HG03159 (cell line): ENCODE measurements around the gene PIK3C2G.
"Not testable (repeated sequence)": the region's sequence is repeated elsewhere in the genome, so short reads cannot be mapped to it uniquely, and the experiment has no call there.

ENCODE experiments used
- ATAC-seq: cut with Tn5 transposase; IDR thresholded peaks from one replicate; pipeline ENCODE4 v1.9.1; 2021; ENCODE audit warnings: mild to moderate bottlenecking, moderate library complexity; ENCODE audit not compliant: unreplicated experiment

The PIK3C2G gene

DNA sequence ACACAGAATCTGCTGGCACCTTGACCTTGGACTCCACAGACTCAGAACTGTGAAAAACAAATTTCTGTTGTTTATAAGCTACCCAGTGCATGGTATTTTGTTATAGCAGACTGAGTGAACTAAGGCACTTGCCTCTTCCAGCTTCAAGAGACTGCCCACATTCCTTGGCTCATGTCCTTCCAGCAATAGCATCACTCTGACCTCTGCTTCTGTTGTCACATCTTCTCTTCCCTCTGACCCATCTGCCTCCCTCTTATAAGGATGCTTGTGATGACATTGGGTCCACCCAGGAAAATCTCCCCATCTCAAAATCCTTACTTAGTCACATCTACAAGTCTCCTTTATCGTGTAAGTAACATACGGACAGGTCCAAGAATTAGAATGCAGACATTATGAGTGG, 200.4 kb downstream of the PIK3C2G start:
- ATAC-seq, result no peak

DNA sequence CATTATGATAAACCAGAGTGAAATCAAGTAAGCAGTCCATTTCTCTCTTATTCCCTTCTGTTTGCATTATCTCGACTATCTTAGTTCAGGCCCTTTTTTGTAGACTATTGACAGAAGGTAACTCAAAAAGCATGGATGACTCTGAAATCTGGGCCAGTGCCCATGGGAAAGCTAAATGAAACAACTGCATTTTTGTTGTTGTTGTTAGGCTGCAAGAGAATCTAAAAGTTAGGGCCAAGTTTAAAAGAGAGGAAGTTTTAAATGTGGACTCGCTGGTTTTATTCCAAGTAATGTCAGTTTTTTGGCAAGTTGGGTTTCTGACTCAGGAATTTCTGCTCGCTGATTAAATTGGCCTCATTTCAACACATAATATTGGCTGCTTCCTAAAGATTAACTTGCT, 201.1 kb downstream of the PIK3C2G start:
- ATAC-seq, result no peak

GRCh38 chr12:18467620-18468245, 206.4 kb downstream of the PIK3C2G start:
- ATAC-seq, result no peak

DNA sequence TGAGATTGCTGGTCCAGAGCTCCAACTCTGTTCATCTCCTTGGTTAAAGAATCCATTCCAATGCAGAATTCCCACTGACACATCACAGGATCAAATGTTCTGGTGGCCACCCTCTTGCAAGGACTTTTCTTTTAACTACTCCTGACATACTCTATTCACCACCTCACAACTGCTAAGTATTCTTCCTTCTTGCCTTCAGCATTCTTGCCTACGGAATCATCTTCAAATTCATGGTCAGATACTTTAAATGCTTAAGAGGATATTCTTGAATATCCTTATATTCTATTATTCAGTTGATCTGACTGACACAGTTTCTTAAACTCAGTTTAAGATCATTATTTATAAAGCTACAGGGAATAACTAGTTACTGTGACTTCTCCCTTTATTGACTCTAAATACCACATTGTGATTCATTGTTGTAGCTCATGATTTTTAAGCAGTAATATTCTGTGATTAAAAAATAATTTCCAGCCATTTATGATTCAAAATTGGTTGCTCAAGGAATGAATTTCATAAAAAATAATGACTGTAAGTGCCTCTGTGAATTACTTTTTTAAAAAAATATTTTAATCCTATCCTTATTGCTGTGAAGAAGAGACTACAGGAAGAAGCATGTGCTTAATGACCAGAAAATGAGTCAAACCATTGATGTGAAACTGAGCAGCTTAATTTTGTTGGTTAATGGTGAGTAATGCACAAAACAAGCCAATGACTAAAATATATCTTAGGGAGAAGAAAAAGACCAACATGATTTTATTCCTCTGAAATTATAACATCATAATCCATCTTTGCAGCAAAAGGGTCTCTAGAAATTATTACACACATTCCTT, 207.1 kb downstream of the PIK3C2G start:
- ATAC-seq, result no peak

DNA sequence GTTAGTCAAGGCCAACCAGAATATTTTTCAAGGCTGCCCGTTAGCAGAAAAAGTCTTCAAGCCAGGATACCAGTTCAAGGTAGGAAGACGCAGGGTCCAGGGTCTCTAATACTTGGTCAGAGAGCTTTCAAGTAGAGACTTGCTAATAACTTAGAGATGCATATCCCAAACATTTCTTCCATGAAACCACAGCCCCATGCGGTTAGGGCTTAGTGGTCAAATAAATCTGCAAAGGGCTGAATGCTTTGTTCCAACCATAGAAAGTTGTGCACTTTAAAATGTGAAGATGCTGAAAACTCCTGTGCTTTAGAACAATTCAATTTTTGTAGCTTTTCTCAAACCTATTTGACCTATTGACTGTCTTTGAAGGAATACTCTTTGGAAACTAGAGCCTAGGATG, 208.9 kb downstream of the PIK3C2G start:
- ATAC-seq, result no peak

DNA sequence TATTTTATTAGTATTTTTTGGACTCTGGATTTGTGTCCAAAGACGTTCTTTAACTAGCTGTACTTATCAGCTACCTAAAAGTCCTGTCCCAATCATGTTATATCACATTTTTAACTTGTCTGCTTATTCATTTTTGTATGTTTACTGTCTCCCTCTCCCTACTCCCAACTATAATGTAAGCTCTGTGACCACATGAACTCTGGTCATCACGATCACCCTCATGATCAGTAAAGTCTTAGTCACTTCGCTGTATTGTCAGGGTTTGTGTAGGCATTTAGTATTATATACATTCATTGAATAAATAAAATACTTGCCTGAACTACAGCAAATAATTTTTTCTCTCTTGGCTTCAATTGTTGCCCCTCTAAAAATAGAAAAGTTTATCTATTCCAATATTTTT, 211.0 kb downstream of the PIK3C2G start:
- ATAC-seq, result no peak

DNA sequence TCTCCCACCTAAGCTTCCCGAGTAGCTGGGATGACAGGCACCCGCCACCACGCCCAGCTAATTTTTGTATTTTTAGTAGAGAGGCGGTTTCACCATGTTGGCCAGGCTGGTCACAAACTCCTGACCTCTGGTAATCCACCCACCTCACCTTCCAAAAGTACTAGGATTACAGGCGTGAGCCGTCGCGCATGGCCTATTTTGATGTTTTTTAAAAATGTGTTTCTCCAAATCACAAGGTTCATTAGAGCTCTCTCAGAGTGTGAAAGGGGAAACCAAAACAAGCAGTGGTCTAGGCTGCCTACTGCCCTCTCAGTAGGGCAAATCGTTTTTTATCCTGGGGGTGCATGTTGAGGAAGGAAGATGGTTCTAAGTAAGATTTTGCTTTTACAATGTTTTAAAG, 211.5 kb downstream of the PIK3C2G start:
- ATAC-seq, result no peak

- ATAC-seq, result no peak
Measured at GRCh38 chr12:18476861-18477260, 215.5 kb downstream of the PIK3C2G start.

DNA sequence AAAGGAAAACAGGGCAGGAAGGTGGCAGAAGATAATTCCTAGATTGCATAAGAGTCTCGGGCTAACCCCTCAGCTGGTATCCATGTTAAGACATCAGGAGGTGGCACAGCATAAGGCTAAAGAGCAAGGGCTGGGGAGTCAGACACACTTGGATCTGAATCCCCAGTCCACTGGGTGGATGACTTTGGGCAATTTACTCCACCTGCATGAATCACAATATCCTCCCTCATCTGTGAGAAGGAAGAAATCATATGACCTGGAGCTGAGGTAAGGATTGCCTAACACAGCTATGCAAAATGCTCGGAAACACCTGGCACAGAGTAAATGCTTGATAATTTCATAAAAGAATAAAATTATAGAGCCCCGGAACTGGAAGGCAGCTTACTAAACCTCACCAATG, 217.9 kb downstream of the PIK3C2G start:
- no peak for ATAC-seq

- no peak for ATAC-seq
Measured at GRCh38 chr12:18482601-18483120, 221.3 kb downstream of the PIK3C2G start.

GRCh38 chr12:18483698-18484325, 222.5 kb downstream of the PIK3C2G start:
- no peak for ATAC-seq

GRCh38 chr12:18486036-18486435, 224.7 kb downstream of the PIK3C2G start:
- no peak for ATAC-seq

GRCh38 chr12:18487509-18487908, 226.2 kb downstream of the PIK3C2G start:
- no peak for ATAC-seq

- ATAC-seq, result no peak
Measured at GRCh38 chr12:18492372-18493025, 231.2 kb downstream of the PIK3C2G start.

GRCh38 chr12:18496156-18496555, 234.8 kb downstream of the PIK3C2G start:
- no peak for ATAC-seq

DNA sequence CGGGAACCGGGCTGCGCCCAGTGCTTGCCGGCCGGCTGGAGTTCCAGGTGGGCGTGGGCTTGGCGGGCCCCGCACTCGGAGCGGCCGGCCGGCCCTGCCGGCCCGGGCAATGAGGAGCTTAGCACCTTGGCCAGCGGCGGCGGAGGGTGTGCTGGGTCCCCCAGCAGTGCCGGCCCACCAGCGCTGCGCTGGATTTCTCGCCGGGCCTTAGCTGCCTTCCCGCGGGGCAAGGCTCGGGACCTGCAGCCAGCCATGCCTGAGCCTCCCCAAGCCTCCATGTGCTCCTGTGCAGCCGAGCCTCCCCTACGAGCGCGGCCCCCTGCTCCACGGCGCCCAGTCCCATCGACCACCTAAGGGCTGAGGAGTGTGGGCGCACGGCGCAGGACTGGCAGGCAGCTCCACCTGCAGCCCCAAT, 238.8 kb downstream of the PIK3C2G start:
- ATAC-seq, result not testable (repeated sequence)

DNA sequence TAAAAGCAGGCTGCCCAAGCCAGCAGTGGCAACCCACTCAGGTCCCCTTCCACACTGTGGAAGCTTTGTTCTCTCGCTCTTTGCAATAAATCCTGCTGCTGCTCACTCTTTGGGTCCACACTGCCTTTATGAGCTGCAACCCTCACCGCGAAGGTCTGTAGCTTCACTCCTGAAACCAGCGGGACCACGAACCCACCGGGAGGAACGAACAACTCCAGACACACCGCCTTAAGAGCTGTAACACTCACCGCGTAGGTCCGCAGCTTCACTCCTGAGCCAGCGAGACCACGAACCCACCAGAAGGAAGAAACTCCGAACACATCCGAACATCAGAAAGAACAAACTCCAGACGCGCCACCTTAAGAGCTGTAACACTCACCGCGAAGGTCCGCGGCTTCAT, 239.4 kb downstream of the PIK3C2G start:
- not testable (repeated sequence) for ATAC-seq

GRCh38 chr12:18502422-18502968, 241.2 kb downstream of the PIK3C2G start:
- no peak for ATAC-seq

DNA sequence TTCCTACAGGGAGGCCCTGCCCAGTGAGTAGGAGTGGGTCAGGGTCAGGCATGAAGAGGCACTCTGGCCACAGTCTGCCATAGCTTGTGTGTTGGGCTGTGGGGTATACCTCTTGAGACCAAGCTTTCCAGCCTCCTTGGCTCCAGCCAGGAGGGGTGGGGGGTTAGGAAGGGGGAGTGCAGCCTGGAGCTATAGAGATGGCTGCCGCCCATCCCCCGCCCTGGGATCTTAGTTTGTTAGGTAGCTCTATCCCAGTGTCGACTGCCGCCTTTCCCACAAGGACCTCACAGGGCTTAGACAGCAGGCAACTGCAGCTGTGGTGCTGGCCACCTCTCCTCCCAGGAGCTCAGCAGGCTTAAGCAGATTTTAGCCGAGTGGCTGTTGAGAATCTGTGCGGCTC, 260.1 kb downstream of the PIK3C2G start:
- no peak for ATAC-seq

GRCh38 chr12:18522806-18523205, 261.5 kb downstream of the PIK3C2G start:
- ATAC-seq, result no peak

DNA sequence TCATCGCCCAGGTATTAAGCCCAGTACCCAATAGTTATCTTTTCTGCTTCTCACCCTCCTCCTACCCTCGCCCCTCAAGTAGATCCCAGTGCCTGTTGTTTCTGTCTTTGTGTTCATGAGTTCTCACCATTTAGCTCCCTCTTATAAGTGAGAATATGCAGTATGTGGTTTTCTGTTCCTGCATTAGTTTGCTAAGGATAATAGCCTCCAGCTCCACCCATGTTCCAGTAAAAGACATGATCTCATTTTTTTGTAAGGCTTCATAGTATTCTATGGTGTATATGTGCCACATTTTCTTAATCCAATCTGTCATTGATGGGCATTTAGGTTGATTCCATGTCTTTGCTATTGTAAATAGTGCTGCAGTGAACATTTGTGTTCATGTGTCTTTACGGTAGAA, 281.2 kb downstream of the PIK3C2G start:
- ATAC-seq, result not testable (repeated sequence)
